ENCODE data around the gene AMBRA1. TPM values are rescaled to one million over a fixed set of nuclear protein-coding genes. Genes with fewer than 3 reads are reported as not detected.

AMBRA1 gene
- total RNA-seq, 1 donor from 2014 or later, result 33.9 TPM

DNA sequence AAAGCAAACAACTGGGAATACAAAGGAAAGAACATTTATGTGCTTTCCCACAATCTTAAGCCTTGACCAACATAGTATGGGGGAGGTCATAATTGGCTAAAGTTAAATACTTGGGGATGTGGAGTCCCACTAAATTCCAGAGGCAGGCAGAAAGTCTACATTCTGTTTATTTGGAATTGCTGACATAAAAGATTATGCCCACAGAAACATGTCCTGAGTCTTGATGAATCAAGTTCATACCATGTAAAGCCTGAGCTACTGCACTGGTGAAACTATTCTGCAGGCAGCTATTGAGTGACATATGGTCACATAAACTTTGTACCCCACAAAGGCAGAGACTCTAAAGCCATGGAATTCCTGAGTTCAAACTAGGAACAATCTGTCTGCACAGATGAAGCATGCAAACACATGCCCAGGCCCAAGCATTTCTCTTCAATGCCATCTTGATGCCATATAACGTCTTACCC is 132.3 kb downstream of the AMBRA1 start:
- intact Hi-C loops (cut with DNase I), result no loop called here
- no peak overlapping the region for H3K4me3 ChIP-seq
- TF ChIP-seq, protein P1, sequence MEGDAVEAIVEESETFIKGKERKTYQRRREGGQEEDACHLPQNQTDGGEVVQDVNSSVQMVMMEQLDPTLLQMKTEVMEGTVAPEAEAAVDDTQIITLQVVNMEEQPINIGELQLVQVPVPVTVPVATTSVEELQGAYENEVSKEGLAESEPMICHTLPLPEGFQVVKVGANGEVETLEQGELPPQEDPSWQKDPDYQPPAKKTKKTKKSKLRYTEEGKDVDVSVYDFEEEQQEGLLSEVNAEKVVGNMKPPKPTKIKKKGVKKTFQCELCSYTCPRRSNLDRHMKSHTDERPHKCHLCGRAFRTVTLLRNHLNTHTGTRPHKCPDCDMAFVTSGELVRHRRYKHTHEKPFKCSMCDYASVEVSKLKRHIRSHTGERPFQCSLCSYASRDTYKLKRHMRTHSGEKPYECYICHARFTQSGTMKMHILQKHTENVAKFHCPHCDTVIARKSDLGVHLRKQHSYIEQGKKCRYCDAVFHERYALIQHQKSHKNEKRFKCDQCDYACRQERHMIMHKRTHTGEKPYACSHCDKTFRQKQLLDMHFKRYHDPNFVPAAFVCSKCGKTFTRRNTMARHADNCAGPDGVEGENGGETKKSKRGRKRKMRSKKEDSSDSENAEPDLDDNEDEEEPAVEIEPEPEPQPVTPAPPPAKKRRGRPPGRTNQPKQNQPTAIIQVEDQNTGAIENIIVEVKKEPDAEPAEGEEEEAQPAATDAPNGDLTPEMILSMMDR (IDR thresholded peaks at IDR 0.05), result no peak

DNA sequence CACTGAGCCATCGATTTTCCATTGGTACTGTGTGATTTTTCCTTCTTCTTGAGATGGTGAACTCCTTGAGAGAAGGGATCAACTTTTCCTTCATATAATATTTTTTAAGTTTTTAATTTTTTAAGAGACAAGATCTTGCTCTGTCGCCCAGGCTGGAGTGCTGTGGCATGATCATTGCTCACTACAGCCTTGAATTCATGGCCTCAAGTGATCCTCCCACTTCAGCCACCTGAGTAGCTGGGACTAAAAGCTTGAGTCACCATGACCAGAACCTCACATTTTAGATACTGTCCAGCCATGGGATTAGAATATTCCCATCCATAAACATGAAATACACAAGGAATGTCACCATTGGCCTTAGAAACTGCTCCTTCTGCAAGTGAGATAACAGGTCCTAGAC is 135.3 kb downstream of the AMBRA1 start:
- Histone ChIP-seq H3K4me3 (no peak overlapping the region), H3K36me3 (no peaks in the 10 kb centered on the region), H3K4me1 (peaks cover 4% of the 10 kb centered on the region), H3K9me3 (no peaks in the 10 kb centered on the region), H3K27me3 (no peaks in the 10 kb centered on the region), H3K27ac (no peak overlapping the region)
- intact Hi-C loops (cut with DNase I), result no loop called here
- DNase-seq, result no peak
- TF ChIP-seq, protein P1 (IDR thresholded peaks at IDR 0.05), result no peak
- no peak for ATAC-seq

More for the DNA sequence above, 132.3 kb downstream of the AMBRA1 start:
- Histone ChIP-seq H3K27ac (no peak overlapping the region), H3K27me3 (no peaks in the 10 kb centered on the region), H3K4me1 (peaks cover 4% of the 10 kb centered on the region), H3K9me3 (no peaks in the 10 kb centered on the region), H3K36me3 (no peaks in the 10 kb centered on the region)
- DNase-seq, result no peak
- ATAC-seq, result no peak

DNA sequence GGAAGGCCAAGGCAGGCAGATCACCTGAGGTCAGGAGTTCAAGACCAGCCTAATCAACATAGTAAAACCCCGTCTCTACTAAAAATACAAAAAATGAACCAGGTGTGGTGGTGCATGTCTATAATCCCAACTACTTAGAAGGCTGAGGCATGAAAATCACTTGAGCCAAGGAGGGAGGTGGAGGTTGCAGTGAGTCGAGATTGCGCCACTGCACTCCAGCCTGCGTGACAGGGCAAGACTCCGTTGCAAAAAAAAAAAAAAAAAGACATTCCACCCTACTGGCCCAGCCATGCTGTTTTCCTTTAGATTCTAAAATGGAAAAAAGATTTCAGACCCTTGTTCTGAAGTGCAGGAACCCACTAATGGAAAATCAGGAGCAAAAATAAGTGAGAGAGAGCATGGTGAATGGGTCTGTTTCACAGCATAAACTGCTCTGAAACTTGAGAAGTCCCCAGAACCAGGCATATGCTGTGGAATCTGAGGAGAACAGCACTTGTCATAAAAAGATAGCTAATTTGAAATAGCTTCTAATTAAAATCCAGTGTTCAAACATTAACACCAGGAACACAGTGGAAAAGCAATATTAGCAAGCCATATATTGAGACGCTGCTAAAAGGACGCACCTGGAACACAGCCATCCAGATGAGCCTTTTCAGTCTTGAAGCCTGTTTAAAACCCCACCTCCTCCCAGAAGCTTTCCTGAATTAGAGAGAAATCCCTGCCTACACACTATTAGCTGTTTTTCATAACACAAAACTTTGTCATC is 136.0 kb downstream of the AMBRA1 start:
- no peaks in the 10 kb centered on the region for H3K36me3 ChIP-seq
- no peak overlapping the region for H3K4me3 ChIP-seq
- peaks cover 4% of the 10 kb centered on the region for H3K4me1 ChIP-seq
- TF ChIP-seq, protein P1 (IDR thresholded peaks at IDR 0.05), result no peak
- peak; percentile 86 for DNase-seq
- no peaks in the 10 kb centered on the region for H3K27me3 ChIP-seq
- no peaks in the 10 kb centered on the region for H3K9me3 ChIP-seq
- peak; percentile 74 for ATAC-seq
- no peak overlapping the region for H3K27ac ChIP-seq
- intact Hi-C loops (cut with DNase I), result no loop called here

DNA sequence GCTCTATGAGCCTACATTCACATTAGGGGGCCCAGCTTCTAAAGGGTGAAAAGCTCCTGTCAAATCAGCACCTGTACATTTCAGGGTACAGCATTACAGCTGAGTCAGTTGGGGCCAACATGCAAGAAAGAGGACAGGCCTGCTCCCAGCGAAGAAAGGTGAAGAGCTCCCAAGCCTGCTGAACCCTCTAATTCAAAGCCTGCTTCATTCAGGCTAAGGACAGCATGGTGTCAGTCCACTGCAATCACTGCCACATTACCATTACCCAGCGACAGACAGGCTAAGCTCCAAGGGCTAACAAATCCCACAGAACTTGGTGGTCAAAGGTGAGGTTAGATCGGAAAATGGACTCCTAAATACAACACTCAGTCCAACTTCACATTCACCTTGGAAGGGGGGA is 136.8 kb downstream of the AMBRA1 start:
- no peaks in the 10 kb centered on the region for H3K9me3 ChIP-seq
- no peaks in the 10 kb centered on the region for H3K27me3 ChIP-seq
- no peak overlapping the region for H3K27ac ChIP-seq
- ATAC-seq (no peak), DNase-seq (no peak)
- no peaks in the 10 kb centered on the region for H3K36me3 ChIP-seq
- TF ChIP-seq, protein P1 (IDR thresholded peaks at IDR 0.05), result no peak
- intact Hi-C loops (cut with DNase I), result no loop called here
- no peak overlapping the region for H3K4me3 ChIP-seq
- H3K4me1 ChIP-seq, result peaks cover 4% of the 10 kb centered on the region

DNA sequence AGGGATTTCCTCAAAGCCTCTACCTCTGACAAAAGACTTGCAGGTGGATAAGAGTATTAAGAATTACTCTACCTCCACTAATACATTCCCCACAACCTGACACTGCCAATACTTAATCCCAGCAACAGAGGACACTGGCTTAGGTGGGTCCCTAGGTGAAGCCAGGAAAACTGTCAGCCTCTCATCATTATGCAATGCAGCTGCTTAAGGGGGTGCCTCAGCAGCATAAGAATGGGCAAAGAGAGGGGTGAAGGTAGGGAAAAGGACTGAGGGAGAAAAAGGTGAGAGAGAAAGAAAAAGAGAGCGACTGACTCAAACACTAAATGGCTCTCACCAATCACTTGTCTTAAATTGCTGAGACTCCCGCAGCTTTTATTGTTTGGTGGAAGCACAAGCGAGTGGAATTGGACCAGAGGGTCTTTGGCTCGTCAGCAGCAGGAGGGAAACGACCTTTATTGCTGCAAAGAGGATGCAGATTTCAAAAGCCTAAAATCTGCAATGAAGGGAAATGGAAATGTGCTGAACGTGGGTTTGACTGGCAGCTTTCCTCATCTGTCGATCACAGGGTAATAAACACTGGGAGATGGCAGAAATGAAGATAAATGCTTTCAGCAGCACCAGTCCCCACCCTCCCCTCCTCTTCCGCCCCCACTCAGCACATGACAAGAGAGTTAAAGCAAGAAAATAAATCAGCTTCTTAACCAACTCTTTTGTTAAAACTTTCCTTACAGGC is 137.4 kb downstream of the AMBRA1 start:
- TF ChIP-seq, protein P1 (IDR thresholded peaks at IDR 0.05), result no peak
- ATAC-seq, result peak; percentile 64

More for the DNA sequence above, 137.4 kb downstream of the AMBRA1 start:
- no peaks in the 10 kb centered on the region for H3K27me3 ChIP-seq
- DNase-seq, result no peak
- intact Hi-C loops (cut with DNase I), result no loop called here
- no peaks in the 10 kb centered on the region for H3K9me3 ChIP-seq
- H3K36me3 ChIP-seq, result no peaks in the 10 kb centered on the region
- H3K4me3 ChIP-seq, result no peak overlapping the region
- H3K4me1 ChIP-seq, result peaks cover 4% of the 10 kb centered on the region
- no peak overlapping the region for H3K27ac ChIP-seq

Data from upper lobe of right lung (tissue), 1 donor.